Ramos (cell line): ENCODE measurements around the gene NUBP2.

ENCODE experiments used
- in situ Hi-C: fragments of 300-500 bp; cut with MboI; formaldehyde crosslinking; loops from one replicate; pipeline ENCODE4 v1.14.3; 2022; ENCODE audit warnings: low sequenced_read_pairs; ENCODE audit not compliant: unreplicated experiment

The NUBP2 gene

DNA sequence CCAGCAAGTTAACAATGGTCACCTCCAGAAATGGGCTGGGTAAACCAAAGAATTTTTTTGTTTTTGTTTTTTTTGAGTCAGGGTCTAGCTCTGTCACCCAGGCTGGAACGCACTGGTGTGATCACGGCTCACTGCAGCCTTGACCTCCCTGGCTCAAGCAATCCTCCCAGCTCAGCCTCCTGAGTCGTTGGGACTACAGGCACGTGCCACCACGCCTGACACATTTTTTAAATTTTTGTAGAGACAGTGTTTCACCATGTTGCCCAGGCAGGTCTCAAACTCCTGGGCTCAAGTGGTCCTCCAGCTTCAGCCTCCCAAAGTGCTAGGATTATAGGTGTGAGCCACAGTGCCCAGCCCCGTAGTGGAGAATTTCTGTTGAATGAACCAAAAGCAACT lies 2.1 kb upstream of the NUBP2 start:
- in situ Hi-C loops, result no loop called here

DNA sequence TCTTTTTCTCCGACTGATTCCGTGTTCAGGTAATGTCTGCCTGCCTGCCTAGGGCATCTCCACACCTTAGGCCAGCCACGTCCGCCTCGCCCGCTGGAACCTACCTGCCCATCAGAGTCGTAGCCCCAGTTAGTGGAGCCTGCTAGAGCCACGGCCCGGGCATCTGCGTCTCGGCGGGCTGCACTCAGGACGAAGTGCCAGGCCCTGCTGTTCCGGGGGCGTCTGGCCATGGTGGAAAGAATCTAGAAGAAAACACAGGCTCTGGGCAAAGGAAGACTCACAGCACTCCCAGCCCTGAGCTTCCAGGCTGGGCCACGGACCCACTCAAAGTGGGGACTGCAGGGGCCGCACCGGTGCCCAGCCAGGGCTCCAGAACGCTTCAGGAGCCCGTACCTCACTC lies 1.5 kb upstream of the NUBP2 start:
- in situ Hi-C loops, result no loop called here

DNA sequence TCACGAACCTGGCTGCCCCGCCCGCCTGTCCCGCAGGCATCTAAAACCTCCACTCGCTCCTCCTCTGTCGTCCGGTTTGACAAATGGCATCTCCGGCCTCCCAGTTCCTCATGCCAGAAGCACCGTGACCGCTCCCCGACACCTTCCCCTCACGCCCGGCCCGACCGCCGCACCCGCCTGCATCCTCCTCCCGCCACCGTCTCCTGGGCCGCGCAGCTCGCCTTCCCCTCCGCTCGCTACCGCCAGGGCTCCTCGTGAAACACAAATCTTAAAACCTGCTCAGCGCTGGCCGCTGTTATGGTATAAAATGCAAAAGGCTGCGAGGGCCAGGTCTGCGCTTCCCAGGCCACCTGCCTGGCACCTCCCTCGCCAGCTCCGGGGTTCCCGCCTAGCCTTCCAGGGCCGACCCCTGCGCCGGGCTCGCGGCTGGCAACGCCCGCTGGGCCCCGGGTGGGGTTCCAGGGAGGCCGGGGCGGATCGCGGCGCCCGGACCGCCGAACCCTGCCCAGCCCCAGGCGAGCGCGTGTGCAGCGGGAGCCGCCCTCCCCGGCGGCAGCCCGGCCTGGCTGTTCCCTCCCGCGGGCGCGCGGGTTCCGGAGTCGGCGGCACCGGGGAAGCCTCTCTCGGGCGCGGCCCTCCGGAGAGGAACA lies 877 bp upstream of the NUBP2 start:
- in situ Hi-C loops, result no loop called here

DNA sequence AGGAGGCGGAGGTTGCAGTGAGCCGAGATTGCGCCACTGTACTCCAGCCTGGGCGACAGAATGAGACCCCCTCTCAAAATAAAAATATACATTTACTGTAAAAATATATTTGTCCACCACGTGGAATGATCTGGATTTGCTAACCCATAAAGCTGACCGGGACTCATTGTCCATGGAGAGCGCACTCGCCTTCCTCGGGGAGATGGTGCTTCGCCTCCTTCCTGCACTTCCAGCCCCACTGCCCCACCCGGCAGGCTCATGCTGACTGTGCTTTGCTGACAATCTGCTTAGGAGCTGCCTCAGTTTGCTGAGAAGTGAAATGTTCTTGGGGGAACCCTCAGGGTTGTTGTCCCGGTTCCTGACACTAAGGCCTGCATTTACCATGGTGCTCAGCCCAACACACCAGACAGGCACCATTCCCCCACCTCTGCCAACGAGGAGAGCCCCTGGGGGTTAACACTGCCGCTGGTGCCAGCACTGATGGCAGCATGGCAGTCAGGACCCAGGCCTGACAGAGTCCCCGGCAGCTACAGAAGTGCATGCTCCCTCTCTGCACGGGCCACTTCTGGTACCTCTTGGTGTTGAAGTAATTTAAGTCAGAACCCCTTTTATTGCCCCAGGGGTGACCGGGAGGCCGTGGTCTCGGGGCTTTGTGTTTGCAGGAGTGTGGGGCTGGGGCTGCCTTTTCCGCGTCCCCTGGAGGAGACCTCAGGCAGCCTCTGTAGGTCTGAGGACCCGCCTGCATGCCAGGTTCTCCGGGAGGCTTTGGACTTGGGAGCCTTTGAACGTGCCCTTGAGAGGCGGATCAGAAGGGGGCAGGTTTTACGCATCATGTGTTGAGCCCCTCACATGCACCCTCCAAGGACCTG lies 2.5 kb downstream of the NUBP2 start:
- in situ Hi-C loops, result no loop called here

DNA sequence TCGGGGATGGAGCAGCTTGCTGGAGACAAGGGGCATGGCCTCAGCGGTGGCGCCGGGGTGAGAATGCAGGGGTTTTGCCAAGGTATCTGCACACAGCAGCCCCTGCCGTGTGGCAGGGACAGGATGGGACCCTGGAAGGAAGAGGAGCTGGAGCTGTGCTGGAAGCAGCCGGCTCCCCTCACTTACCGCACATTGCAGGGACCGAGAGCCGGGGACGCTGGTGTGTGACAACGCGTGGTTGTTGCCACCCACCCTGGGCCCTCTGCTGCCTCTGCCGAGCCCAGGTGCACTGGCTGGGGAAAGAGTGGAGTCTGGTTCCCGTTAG lies 3.0 kb downstream of the NUBP2 start:
- in situ Hi-C loops, result no loop called here

GRCh38 chr16:1786242-1787055 lies 3.7 kb downstream of the NUBP2 start:
- in situ Hi-C loops, result no loop called here

DNA sequence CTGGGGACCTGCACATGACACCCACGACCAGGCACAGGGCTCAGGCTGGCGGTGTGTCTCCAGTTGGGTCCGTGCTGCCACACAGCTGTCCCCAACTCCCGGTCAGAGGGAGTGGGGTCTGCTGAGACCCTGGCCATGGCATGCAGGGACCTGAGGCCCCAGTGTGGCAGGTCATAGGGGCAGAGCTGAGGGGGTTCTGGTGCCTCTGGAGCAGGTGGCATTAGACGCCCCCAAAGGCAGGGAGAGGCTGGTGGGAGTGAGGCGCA lies 4.2 kb downstream of the NUBP2 start:
- in situ Hi-C loops, result no loop called here

DNA sequence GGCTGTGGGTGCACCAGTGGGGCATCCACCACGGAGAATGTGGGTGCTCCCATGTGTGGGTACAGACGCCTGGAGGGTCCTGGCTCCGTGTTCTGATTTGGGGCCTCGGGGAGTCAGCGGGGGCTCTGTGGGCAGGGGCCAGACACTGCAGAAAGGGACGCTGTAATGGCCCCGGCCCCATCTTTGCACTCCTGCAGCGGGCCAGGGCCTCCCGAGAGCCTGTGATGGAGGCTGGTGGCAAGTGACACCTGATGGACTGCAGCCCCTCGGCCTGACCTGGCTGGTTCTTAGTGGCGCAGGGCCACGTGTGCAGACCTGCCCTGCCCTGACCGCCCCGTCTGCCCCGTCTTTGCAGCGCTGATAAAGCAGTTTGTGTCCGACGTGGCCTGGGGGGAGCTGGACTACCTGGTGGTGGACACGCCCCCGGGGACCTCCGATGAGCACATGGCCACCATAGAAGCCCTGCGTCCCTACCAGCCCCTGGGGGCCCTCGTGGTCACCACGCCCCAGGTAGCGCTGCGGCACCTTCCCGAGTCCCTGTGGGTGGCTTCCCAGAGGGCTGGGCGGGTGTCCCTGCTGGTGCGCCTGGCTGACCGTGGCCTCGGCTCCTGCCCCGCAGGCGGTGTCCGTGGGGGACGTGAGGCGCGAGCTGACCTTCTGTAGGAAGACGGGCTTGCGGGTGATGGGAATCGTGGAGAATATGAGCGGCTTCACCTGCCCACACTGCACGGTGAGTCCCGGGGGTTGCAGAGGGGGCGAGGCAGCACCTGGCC lies 4.7 kb downstream of the NUBP2 start:
- in situ Hi-C loops, result no loop called here

DNA sequence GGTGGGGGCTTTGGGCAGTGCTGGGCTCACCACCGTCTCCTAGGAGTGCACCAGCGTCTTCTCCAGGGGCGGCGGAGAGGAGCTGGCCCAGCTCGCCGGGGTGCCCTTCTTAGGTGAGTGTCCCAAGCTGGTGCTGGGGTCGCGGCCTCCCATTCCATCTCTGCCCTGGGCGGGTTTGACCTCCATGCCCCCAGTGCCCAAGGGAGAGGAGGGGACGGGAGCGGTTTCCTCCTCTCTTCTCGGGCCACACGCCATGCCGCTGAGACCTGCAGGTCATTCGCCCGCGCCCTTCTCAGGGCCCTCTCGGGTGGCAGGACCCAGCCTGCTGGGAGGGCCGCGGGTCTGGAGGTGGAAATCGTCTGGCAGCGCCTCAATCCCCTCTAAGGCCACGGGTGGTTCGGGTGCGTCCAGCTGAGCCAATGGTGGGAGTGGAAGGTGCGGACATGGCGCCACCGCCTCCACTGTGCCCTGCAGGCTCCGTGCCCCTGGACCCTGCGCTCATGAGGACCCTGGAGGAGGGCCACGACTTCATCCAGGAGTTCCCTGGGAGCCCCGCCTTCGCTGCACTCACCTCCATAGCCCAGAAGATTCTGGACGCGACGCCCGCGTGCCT lies 5.4 kb downstream of the NUBP2 start:
- in situ Hi-C loops, result no loop called here

- in situ Hi-C loops, result no loop called here
These were observed 5.9 kb downstream of the NUBP2 start for GRCh38 chr16:1788708-1789100.

GRCh38 chr16:1789643-1790045 lies 6.9 kb downstream of the NUBP2 start:
- in situ Hi-C loops, result no loop called here

DNA sequence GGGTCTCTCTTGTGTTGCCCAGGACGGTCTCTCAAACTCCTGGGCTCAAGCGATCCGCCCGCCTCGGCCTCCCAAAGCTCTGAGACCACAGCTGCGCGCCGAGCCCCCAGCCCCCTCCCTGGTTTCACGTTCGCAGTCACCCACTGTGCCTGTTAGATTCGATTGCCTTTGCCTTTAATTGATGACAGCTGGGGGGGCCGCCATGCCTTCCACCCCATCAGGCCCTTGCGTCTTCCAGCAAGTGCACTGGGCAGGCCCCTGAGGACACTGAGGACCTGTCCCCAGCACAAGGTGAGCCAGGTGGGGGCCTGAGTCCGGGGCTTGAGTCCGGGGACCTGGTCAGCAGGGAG lies 7.5 kb downstream of the NUBP2 start:
- in situ Hi-C loops, result no loop called here

- in situ Hi-C loops, result no loop called here
These were observed 8.0 kb downstream of the NUBP2 start for GRCh38 chr16:1790611-1791255.

- in situ Hi-C loops, result no loop called here
These were observed 8.6 kb downstream of the NUBP2 start for GRCh38 chr16:1791256-1791942.

GRCh38 chr16:1791943-1792812 lies 9.4 kb downstream of the NUBP2 start:
- in situ Hi-C loops, result no loop called here

DNA sequence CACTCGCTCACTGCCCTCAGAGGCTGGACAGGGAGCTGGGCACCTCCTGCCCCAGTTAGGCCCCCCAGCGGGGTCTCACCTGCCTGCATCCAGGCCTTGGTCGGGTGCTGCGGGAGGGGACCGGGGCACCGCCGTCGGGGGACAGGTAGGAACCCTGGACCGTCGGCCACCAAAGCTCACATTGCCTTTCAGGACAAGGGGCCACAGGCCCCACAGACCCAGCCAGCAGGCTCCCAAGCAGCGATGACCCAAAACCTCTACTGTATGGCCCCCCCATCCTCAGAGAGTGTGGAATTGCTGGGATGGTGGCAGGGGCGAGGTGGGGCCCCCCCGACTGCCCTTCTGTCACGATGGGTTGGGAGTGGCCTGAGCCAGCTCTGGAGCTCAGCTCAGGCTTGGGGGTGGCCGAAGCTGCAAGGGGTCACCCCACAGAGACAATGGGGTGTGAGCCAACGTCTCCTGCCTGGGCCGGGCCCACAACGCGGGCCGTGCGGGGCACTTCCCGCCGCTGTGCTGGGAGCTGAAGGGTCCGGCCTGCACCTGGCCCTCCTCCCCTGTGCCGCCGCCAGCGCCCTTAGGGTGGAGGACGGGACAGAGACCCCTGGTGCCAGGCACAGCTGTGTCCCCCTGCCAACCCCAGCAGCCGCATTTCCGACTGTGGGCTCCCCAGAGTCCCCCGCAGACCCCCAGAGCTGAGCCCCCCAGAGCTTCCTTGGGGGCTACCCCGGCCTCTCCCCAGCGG lies 10.2 kb downstream of the NUBP2 start:
- in situ Hi-C loops, result no loop called here

DNA sequence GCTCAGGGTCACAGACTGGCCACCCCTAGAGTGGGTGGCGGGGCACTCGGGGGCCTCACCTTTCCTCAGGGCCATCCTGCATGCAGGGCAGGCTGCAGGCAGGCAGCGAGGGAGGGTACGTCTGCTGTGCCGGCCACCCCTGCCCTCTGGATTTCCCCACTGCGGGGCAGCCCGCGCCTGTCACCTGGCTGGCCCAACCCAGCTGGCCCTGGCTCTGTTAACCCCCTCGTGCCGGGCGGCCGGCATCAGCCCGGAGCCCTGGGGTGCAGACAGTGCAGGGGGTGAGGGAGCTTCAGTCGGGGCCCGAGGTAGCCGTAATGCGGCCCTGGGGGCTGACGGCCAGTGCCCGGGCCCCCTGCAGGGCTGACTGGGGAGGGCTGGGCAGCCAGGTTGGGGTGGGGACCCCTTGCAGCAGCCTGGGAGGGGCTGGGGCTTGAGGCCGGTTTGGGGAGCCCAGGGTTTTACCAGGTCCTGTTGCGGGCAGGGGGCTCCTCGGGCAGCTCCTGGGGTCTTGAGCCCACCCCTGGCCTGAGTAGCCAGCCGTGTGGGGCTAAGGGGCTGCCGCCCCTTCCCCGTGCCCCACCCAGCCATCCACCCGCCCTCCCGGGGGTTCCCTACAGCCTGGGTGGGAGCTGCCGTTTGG lies 10.9 kb downstream of the NUBP2 start, which contains the start of gene IGFALS:
IGFALS (minus strand) TSS at position 128 of the 643 bp plus-strand sequence; CDS start at position 75, 53 bp downstream.
- in situ Hi-C loops, result no loop called here
